ENCODE results near the gene ANO10.

DNA sequence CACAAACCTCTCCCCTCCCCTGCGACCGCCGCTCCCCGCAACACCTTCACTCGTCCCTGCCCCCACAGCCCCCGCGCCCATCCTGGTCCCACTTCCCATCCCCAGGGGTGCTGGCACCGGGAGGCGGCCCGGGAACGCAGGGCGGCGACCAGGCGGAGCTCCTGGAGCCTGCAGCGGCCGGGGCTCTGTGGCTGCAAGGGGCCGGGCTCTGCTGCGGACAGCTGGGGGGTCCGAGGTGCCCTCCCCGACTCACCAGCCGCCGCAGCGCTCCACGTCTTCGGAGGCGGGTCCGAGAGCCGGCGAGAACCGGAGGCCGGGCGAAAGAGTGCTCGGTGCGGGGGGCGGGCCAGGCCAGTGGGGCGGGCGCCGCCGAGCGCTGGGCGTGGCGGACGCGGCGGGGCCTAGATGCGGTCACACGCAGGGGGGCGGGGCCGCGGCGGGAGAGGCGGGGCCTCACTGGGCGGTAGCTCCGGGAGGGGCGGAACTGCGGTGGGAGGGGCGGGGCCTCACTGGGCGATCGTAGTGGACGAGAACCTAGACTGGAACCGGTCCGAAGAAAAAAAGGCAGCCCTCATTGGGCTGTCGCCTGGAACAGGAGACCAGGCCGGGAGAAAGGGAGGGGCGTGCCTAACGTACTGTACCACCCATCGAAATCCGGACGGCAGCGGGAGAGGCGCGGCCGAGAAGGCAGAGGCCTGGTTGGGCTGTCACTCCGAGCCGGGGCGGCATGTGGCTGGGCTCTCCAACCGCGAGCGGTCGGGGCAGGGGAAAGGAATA, at the start of gene ANO10:
- TF ChIP-seq CTCF (IDR thresholded peaks at IDR 0.05; ENCODE audit: poor library complexity, severe bottlenecking), result no peak
- TF ChIP-seq EP300 (conservative IDR thresholded peaks at IDR 0.05; ENCODE audit: poor library complexity, severe bottlenecking), result no peak
- TF ChIP-seq POLR2AphosphoS5 (IDR thresholded peaks at IDR 0.05), result peak; percentile 39
- TF ChIP-seq, protein P1, sequence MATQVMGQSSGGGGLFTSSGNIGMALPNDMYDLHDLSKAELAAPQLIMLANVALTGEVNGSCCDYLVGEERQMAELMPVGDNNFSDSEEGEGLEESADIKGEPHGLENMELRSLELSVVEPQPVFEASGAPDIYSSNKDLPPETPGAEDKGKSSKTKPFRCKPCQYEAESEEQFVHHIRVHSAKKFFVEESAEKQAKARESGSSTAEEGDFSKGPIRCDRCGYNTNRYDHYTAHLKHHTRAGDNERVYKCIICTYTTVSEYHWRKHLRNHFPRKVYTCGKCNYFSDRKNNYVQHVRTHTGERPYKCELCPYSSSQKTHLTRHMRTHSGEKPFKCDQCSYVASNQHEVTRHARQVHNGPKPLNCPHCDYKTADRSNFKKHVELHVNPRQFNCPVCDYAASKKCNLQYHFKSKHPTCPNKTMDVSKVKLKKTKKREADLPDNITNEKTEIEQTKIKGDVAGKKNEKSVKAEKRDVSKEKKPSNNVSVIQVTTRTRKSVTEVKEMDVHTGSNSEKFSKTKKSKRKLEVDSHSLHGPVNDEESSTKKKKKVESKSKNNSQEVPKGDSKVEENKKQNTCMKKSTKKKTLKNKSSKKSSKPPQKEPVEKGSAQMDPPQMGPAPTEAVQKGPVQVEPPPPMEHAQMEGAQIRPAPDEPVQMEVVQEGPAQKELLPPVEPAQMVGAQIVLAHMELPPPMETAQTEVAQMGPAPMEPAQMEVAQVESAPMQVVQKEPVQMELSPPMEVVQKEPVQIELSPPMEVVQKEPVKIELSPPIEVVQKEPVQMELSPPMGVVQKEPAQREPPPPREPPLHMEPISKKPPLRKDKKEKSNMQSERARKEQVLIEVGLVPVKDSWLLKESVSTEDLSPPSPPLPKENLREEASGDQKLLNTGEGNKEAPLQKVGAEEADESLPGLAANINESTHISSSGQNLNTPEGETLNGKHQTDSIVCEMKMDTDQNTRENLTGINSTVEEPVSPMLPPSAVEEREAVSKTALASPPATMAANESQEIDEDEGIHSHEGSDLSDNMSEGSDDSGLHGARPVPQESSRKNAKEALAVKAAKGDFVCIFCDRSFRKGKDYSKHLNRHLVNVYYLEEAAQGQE (IDR thresholded peaks at IDR 0.05; ENCODE audit: borderline replicate concordance), result peak; percentile 9

Measured in neural cell (in vitro differentiated cells).